Peyer's patch (tissue), 4 donors: ENCODE results near the gene SLC4A5. TPM values are rescaled to one million over a fixed set of nuclear protein-coding genes. Genes with fewer than 3 reads are reported as not detected.

ENCODE experiments used
- DNase-seq, 3 donors: peaks; one replicate each; pipeline ENCODE4 v3.0.0-alpha.2; 2017 to 2019
- H3K27ac ChIP-seq, 4 donors: fragments of 200-600 bp; sonication (generic); one replicate each; pipeline ENCODE4 v1.5.1; 2016 to 2019
- H3K27me3 ChIP-seq, 2 donors: fragments of 200-600 bp; sonication (generic); one replicate each; pipeline ENCODE4 v1.5.1; 2019
- H3K36me3 ChIP-seq, 3 donors: fragments of 200-600 bp; sonication (generic); one replicate each; pipeline ENCODE4 v1.5.1; 2016 to 2019
- H3K4me1 ChIP-seq, 4 donors: fragments of 200-600 bp; sonication (generic); one replicate each; pipeline ENCODE4 v1.5.1; 2016 to 2019
- H3K4me3 ChIP-seq, 4 donors: fragments of 200-600 bp; sonication (generic); 1 replicate in 3 of 4; 2 replicates in 1 of 4; pipeline ENCODE4 v1.5.1; 2016 to 2019; ENCODE audit warnings: mild to moderate bottlenecking in 1 of 4
- H3K9me3 ChIP-seq, 4 donors: fragments of 200-600 bp; sonication (generic); one replicate each; pipeline ENCODE4 v1.5.1; 2016 to 2019; ENCODE audit warnings: mild to moderate bottlenecking in 1 of 4
- POLR2A ChIP-seq, 2 donors: fragments of 450-650 bp; IDR thresholded peaks; one replicate each; pipeline ENCODE4 v1.5.1; 2017; ENCODE audit warnings: antibody characterized with exemption in 2 of 2, mild to moderate bottlenecking in 2 of 2, moderate library complexity in 2 of 2
- total RNA-seq, 4 donors: library from RNA; depleted of rRNA; stranded (reverse); fragments of >200 nt; gene quantifications; one replicate each; pipeline ENCODE4 v1.1.0, GENCODE V29; 2016
- TF ChIP-seq, protein P1 (sequence below), 6 experiments: fragments of 450-650 bp in 4 of 6; fragments of 200-600 bp in 2 of 6; sonication (generic) in 1 of 6; IDR thresholded peaks; one replicate each; pipeline ENCODE4 v1.5.1; 2017 to 2019; ENCODE audit warnings: antibody characterized with exemption in 6 of 6, mild to moderate bottlenecking in 3 of 6, moderate library complexity in 1 of 6

Gene SLC4A5
- total RNA-seq, 4 donors from 2014 or later, result 1.8 to 14.9 (median 4.9) TPM

DNA sequence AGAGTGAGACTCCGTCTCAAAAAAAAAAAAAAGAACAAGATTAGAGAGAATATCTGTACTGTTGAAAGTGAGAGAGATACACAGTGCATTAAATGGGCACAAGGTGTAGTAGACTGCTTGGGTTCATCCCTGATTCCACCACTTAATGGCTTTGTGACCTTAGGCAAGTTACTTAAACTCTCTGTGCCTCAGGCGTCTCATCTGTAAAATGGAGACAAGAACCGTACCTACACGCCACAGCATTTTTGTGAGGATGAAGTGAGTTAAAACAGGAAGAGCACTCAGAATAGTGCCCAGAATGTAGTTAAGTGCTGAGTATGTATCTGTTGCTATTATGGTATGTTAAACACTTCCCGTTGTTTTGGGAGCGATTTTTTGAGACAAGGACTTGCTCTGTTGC lies 80.5 kb downstream of the SLC4A5 start:
- H3K4me1 ChIP-seq, result no peaks in the 10 kb centered on the region
- TF ChIP-seq, protein P1, sequence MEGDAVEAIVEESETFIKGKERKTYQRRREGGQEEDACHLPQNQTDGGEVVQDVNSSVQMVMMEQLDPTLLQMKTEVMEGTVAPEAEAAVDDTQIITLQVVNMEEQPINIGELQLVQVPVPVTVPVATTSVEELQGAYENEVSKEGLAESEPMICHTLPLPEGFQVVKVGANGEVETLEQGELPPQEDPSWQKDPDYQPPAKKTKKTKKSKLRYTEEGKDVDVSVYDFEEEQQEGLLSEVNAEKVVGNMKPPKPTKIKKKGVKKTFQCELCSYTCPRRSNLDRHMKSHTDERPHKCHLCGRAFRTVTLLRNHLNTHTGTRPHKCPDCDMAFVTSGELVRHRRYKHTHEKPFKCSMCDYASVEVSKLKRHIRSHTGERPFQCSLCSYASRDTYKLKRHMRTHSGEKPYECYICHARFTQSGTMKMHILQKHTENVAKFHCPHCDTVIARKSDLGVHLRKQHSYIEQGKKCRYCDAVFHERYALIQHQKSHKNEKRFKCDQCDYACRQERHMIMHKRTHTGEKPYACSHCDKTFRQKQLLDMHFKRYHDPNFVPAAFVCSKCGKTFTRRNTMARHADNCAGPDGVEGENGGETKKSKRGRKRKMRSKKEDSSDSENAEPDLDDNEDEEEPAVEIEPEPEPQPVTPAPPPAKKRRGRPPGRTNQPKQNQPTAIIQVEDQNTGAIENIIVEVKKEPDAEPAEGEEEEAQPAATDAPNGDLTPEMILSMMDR (IDR thresholded peaks at IDR 0.05), result no peak
- TF ChIP-seq POLR2A (IDR thresholded peaks at IDR 0.05), result no peak
- H3K4me3 ChIP-seq, result no peak overlapping the region
- H3K27ac ChIP-seq, result no peak overlapping the region
- H3K9me3 ChIP-seq, result no peaks in the 10 kb centered on the region
- no peak for DNase-seq
- no peaks in the 10 kb centered on the region for H3K36me3 ChIP-seq
- H3K27me3 ChIP-seq, result no peaks in the 10 kb centered on the region

GRCh38 chr2:74261204-74261864 lies 81.9 kb downstream of the SLC4A5 start:
- Histone ChIP-seq H3K27me3 (no peaks in the 10 kb centered on the region), H3K4me3 (no peak overlapping the region), H3K4me1 (no peaks in the 10 kb centered on the region), H3K9me3 (no peaks in the 10 kb centered on the region), H3K27ac (no peak overlapping the region), H3K36me3 (no peaks in the 10 kb centered on the region)
- peak in 1 of 3 donors; percentile 18 for DNase-seq
- no peak for TF ChIP-seq POLR2A (IDR thresholded peaks at IDR 0.05)
- TF ChIP-seq, protein P1 (IDR thresholded peaks at IDR 0.05), result peak in 3 of 6 experiments; percentile 15 to 39 (median 28)

GRCh38 chr2:74260495-74260894 lies 82.7 kb downstream of the SLC4A5 start:
- no peak for DNase-seq
- H3K4me1 ChIP-seq, result no peaks in the 10 kb centered on the region

GRCh38 chr2:74259733-74260132 lies 83.5 kb downstream of the SLC4A5 start:
- Histone ChIP-seq H3K9me3 (no peaks in the 10 kb centered on the region), H3K27me3 (no peaks in the 10 kb centered on the region), H3K36me3 (no peaks in the 10 kb centered on the region), H3K4me1 (no peaks in the 10 kb centered on the region), H3K4me3 (no peak overlapping the region), H3K27ac (no peak overlapping the region)
- DNase-seq, result no peak
- TF ChIP-seq, protein P1 (IDR thresholded peaks at IDR 0.05), result no peak
- no peak for TF ChIP-seq POLR2A (IDR thresholded peaks at IDR 0.05)

More at GRCh38 chr2:74260495-74260894, 82.7 kb downstream of the SLC4A5 start:
- Histone ChIP-seq H3K4me3 (no peak overlapping the region), H3K27me3 (no peaks in the 10 kb centered on the region), H3K9me3 (no peaks in the 10 kb centered on the region), H3K36me3 (no peaks in the 10 kb centered on the region), H3K27ac (no peak overlapping the region)
- TF ChIP-seq POLR2A (IDR thresholded peaks at IDR 0.05), result no peak
- TF ChIP-seq, protein P1 (IDR thresholded peaks at IDR 0.05), result no peak

- TF ChIP-seq POLR2A (IDR thresholded peaks at IDR 0.05), result no peak
- TF ChIP-seq, protein P1 (IDR thresholded peaks at IDR 0.05), result no peak
- no peak for DNase-seq
- Histone ChIP-seq H3K36me3 (no peaks in the 10 kb centered on the region), H3K9me3 (no peaks in the 10 kb centered on the region), H3K4me1 (no peaks in the 10 kb centered on the region), H3K27ac (no peak overlapping the region), H3K27me3 (no peaks in the 10 kb centered on the region), H3K4me3 (no peak overlapping the region)
Observed at GRCh38 chr2:74259191-74259590, 84.0 kb downstream of the SLC4A5 start.
